ENCODE results near the gene RGMB.
"Not testable (repeated sequence)": the region's sequence is repeated elsewhere in the genome, so short reads cannot be mapped to it uniquely, and the experiment has no call there.

The RGMB gene, protein sequence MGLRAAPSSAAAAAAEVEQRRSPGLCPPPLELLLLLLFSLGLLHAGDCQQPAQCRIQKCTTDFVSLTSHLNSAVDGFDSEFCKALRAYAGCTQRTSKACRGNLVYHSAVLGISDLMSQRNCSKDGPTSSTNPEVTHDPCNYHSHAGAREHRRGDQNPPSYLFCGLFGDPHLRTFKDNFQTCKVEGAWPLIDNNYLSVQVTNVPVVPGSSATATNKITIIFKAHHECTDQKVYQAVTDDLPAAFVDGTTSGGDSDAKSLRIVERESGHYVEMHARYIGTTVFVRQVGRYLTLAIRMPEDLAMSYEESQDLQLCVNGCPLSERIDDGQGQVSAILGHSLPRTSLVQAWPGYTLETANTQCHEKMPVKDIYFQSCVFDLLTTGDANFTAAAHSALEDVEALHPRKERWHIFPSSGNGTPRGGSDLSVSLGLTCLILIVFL

GRCh38 chr5:98773464-98774191, at the start of gene RGMB:
Gene RGMB, plus strand, starts transcription at chr5:98773663. Its CDS starts 408 bp downstream, at chr5:98774071.
- TF ChIP-seq, protein P1, sequence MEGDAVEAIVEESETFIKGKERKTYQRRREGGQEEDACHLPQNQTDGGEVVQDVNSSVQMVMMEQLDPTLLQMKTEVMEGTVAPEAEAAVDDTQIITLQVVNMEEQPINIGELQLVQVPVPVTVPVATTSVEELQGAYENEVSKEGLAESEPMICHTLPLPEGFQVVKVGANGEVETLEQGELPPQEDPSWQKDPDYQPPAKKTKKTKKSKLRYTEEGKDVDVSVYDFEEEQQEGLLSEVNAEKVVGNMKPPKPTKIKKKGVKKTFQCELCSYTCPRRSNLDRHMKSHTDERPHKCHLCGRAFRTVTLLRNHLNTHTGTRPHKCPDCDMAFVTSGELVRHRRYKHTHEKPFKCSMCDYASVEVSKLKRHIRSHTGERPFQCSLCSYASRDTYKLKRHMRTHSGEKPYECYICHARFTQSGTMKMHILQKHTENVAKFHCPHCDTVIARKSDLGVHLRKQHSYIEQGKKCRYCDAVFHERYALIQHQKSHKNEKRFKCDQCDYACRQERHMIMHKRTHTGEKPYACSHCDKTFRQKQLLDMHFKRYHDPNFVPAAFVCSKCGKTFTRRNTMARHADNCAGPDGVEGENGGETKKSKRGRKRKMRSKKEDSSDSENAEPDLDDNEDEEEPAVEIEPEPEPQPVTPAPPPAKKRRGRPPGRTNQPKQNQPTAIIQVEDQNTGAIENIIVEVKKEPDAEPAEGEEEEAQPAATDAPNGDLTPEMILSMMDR (IDR thresholded peaks at IDR 0.05; ENCODE audit: low read depth, low read length), result no peak
- peak; percentile 99 for DNase-seq (ENCODE audit: low read depth in 2 of 2)
- peak within 1 kb of the TSS; percentile 64 to 72 for H3K4me3 ChIP-seq (replicated peaks in 1 of 2; ENCODE audit: low read depth in 2 of 2, low read length in 2 of 2)

- TF ChIP-seq, protein P1 (IDR thresholded peaks at IDR 0.05; ENCODE audit: low read depth, low read length), result no peak
- no peak for DNase-seq (ENCODE audit: low read depth in 2 of 2)
- H3K4me3 ChIP-seq (replicated peaks in 1 of 2; ENCODE audit: low read depth in 2 of 2, low read length in 2 of 2), result no peak overlapping the region
Observed at GRCh38 chr5:98726258-98726657, 47.2 kb upstream of the RGMB start.

GRCh38 chr5:98727686-98728085, 45.8 kb upstream of the RGMB start:
- TF ChIP-seq, protein P1 (IDR thresholded peaks at IDR 0.05; ENCODE audit: low read depth, low read length), result no peak
- no peak overlapping the region for H3K4me3 ChIP-seq (replicated peaks in 1 of 2; ENCODE audit: low read depth in 2 of 2, low read length in 2 of 2)
- no peak for DNase-seq (ENCODE audit: low read depth in 2 of 2)

GRCh38 chr5:98734646-98735045, 38.8 kb upstream of the RGMB start:
- H3K4me3 ChIP-seq (replicated peaks in 1 of 2; ENCODE audit: low read depth in 2 of 2, low read length in 2 of 2), result no peak overlapping the region
- DNase-seq (ENCODE audit: low read depth in 2 of 2), result no peak
- TF ChIP-seq, protein P1 (IDR thresholded peaks at IDR 0.05; ENCODE audit: low read depth, low read length), result no peak

GRCh38 chr5:98735806-98736507, 37.5 kb upstream of the RGMB start:
- no peak overlapping the region for H3K4me3 ChIP-seq (replicated peaks in 1 of 2; ENCODE audit: low read depth in 2 of 2, low read length in 2 of 2)
- peak; percentile 67 to 79 for DNase-seq (ENCODE audit: low read depth in 2 of 2)
- TF ChIP-seq, protein P1 (IDR thresholded peaks at IDR 0.05; ENCODE audit: low read depth, low read length), result no peak

GRCh38 chr5:98736753-98737152, 36.7 kb upstream of the RGMB start:
- no peak overlapping the region for H3K4me3 ChIP-seq (replicated peaks in 1 of 2; ENCODE audit: low read depth in 2 of 2, low read length in 2 of 2)
- TF ChIP-seq, protein P1 (IDR thresholded peaks at IDR 0.05; ENCODE audit: low read depth, low read length), result no peak
- DNase-seq (ENCODE audit: low read depth in 2 of 2), result no peak

DNA sequence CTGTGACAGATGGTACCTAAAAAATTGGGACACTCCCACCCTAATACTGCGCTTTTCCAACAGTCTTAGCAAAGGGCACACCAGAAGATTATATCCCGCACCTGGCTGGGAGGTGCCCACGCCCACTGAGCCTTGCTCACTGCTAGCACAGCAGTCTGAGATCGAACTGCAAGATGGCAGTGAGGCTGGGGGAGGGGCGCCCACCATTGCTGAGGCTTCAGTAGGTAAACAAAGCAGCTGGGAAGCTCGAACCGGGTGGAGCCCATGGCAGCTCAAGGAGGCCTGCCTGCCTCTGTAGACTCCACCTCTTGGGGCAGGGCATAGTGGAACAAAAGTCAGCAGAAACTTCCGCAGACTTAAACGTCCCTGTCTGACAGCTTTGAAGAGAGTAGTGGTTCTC, 36.0 kb upstream of the RGMB start:
- DNase-seq (ENCODE audit: low read depth in 2 of 2), result not testable (repeated sequence)

GRCh38 chr5:98738481-98739149, 34.8 kb upstream of the RGMB start:
- DNase-seq (ENCODE audit: low read depth in 2 of 2); H3K4me3 ChIP-seq (replicated peaks in 1 of 2; ENCODE audit: low read depth in 2 of 2, low read length in 2 of 2): not testable (repeated sequence)

More for the DNA sequence above, 36.0 kb upstream of the RGMB start:
- H3K4me3 ChIP-seq (replicated peaks in 1 of 2; ENCODE audit: low read depth in 2 of 2, low read length in 2 of 2), result not testable (repeated sequence)
